GM21717 (cell line): Measurements from ENCODE around the gene SETX.

Experiments
- ATAC-seq: cut with Tn5 transposase; IDR thresholded peaks from one replicate; pipeline ENCODE4 v1.9.1; 2021; ENCODE audit warnings: mild to moderate bottlenecking, moderate library complexity; ENCODE audit not compliant: unreplicated experiment

The SETX gene

DNA sequence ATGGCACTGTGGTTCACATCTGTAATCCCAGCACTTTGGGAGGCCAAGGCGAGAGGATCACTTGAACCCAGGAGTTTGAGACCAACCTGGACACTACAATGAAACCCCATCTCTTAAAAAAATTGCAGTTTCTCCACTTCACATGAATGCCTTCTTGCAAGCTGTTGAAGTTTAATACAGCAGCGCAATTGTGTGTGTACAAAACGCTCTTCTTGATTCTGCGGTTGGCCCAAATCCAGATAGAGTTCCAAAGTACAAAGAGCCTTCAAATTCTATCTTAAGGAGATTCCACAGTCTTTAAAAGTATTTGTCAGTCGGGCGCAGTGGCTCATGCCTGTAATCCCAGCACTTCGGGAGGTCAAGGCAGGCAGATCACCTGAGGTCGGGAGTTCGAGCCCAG, 9.3 kb upstream of the SETX start:
- ATAC-seq: no peak

DNA sequence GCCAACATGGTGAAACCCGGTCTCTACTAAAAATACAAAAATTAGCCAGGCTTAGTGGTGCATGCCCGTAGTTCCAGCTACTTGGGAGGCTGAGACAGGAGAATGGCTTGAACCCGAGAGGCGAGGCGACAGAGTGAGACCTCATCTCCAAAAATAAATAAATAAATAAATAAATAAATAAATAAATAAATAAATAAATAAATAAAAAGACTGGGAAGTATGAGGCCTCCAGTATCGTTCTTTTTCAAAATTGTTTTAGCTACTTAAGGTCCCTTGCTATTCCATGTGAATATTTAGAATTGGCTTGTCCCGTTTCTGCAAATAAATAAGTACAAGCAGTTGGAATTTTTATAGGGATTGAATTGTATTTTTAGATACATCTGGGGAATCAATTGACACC, 3.0 kb upstream of the SETX start:
- no peak for ATAC-seq

DNA sequence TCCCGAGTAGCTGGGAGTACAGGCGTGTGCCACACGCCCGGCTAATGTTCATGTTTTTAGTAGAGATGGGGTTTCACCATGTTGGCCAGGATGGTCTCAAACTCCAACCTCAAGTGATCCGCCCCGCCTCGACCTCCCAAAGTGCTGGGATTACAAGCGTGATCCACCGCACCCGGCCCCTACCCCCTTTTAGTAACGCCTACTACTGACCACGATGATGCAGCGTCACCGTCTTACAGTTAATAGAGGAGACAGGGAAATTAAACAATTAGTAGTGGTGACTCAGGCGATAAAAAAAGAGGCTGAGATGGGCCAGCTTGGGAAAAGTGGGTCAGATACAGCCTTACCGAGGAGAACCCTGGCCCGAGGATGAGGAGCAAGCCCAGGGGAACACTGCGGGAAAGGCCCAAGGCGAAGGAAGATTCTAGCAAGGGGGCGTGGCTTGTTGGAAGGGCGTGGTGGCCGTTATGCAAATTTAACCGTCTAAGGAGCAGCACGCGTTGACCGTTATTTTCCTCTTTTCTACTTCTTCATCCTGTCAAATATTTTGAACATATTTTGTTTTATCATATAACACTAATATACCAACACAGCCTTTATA, 1.6 kb upstream of the SETX start:
- no peak for ATAC-seq

DNA sequence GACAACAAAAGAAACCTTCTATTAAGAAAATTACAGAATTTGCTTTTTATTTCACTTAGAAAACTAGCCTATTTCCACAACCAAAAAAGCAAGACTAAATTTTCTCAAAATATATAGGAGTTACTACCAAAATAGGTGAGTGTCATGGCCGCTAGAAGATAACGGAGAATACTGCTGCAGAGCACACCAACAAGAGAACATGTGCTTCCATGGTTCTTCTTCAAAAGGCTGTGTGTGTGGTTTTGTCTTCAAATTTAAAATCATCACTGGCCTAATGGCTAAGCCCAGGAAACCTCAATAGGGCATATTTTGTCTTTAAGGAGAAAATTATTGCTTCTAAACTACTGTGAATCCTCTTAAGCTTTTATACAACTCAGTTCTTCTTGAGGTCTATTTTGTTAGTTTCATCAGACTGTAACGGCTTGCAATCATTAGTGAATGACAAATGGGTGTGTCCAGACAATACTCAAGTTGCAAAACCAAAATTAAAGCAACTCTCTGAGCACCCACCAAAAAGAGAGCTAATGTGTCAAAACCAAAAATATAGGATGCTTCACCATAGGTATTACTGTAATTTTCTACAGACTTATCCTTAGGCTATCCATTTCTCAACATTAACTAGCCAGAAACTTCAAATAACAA, 3.3 kb downstream of the SETX start:
- ATAC-seq: no peak

DNA sequence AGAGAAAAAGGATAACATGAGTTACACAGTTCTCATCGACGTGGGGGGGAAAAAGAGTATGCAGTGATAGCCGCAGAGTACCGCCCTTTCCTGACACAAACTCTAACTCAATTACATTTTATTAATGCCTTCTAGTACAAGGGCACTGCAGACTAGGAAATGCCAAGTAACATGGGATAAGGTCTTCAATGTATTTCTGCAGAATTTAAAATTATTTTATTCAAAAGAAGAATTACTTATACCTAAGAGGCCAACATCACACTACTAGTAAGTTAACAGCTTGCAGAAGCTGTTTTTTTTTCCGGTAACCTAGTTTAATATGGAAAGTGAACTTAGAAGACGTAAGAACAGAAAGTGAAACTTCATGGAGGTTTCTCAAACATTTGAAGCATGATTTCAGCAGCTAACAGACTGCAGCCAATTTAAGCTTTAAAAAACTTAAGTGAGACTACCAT, 3.9 kb downstream of the SETX start:
- ATAC-seq: no peak

DNA sequence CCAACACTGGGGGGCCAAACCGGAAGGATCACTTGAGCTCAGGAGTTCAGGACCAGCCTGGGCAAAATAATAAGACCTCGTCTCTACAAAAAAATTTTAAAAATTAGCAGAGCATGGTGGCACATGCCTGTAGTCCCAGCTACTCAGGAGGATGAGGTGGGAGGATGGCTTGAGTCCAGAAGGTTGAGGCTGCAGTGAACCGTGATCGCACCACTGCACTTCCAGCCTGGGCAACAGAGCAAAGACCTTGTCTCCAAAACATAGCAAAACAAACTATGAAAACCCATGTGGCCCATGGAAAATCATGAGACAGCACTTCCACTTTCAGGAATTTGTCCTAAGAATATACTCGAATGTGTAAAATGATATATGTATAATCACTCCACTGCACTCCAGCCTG, 6.1 kb downstream of the SETX start:
- ATAC-seq: no peak

DNA sequence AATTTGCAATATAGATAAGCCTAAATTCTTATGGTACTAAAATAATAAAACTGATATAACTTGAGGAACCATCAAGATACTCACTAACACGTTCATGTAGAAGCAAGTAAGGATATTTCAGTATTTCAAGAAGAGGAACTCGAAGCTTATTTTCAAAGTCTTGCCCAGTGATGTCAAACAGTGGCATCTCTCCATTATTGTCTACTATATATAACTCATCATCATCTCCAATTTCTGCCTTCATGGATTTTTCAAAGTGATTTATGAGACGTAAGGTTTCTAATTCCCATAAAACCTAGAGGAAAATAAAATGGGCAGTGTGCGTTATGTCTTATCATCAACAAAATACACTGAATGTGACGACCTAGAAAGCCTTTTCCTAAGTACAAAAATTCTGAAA, 8.6 kb downstream of the SETX start:
- ATAC-seq: no peak

DNA sequence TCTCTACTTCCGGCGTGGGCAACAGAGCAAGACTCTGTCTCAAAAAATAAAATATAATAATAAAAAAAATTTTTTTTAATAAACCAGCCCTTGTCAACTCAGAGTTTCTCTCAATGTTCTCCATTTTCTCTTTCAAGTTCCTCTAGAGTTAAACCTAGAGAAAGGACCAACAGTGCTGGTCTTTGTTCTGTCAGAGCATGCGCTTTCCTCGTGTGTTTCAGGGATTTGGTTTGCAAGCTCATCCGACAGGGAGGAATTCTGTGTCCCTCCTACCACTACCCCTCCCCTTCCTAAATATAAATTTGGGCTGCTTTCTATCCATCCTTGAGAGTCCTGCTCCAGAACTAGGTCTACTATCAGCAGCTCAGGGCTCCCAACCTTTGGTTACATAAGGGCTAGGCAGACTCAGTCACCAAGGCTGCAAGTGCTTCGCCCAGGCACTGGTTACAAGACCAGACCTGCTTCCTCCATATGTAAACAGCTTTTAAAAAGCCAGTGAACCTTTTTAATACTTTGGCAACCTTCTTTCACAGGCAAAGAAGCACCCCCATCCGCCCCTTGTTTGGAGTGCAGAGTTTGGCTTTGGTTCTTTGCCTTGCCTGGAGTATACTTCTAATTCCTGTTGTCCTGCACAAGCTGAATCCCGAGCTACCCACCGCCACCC, 13.5 kb downstream of the SETX start:
- ATAC-seq: no peak

DNA sequence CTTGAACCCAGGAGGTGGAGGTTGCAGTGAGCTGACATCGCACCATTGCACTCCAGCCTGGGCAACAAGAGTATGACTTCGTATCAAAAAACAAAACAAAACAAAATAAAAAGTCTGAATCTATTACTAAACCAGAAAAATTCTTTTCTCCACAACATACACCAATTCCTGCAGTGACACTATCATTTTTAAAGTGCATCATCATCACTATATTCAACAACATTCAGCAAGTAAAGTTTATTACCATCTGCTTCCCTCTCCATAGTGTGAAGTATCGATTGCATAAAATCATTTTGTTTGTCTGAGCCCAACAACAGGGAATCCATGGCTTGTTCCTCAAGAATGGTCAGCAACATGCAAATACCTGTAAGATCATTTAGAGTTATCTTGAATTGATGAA, 20.4 kb downstream of the SETX start:
- no peak for ATAC-seq

DNA sequence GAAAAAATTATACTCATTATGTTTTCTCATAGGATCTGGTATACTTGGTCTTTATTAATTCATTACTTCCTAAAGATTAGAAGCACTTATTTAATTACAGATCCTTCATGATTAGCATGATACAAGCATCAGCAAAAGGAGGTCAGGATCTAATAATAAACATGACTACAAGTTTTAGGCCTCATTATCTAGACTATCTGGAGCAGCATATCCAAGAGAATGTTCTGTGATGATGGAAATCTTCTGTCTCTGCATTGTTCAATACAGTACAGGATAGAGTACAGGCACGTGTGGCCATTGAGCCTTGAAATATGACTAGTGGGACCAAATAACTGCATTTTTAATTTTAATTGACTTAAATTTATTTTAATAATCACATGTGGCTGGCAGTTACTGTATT, 21.2 kb downstream of the SETX start:
- no peak for ATAC-seq

DNA sequence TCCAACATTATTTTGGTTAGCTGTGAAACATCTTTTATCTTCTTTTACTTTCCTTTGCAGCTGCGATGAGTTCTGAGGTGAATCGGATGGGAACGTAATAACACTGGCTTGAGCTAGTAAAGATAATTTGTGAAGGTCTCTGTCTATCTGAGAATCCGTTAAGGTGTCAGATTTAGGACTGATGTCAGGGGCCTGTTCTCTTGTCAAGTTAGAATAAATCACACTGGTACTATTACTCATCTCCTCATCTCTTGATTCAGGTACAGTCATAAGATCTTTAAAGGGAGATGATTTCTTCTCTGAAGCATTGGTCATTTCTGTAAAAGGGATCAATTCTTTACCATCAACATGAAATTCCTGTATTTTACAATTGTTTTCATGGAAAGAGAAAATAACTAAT, 26.2 kb downstream of the SETX start:
- ATAC-seq: no peak

DNA sequence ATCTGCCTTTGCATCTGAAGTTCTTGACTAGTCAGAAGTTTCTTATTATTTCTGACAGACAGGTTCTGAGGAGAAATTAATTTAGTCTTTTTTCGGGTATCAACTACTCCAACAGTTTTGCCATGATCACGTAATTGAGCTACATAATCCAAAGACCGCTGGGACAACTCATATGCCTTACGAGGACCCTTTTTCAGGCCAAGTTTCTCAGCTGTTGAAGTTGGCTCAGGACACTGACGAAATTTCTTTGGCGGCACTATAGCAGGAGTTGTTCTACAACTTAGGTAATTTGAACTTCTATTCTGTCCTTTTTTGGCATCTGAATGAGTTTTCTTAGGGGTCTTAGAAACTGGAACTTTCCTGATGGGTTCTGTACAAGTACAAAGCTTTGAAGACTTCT, 27.2 kb downstream of the SETX start:
- ATAC-seq: no peak

DNA sequence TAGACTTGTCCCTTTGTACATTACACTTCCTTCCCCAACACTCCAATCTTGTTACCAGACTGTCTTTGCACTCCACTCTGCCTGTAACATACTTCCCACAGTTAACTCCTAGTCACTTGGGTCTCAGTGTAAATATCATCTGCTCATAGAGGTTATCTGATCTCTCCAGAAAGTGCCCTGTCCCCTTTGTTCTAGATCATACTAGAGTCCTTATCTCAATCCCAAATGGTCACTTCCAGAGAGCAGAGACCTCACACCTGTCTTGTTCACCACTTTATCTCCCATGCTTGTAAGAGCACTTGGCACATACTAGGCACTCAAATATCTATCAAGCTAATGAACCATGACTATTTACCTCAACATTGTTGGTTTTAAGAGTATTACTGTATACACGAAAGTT, 30.4 kb downstream of the SETX start:
- ATAC-seq: no peak

DNA sequence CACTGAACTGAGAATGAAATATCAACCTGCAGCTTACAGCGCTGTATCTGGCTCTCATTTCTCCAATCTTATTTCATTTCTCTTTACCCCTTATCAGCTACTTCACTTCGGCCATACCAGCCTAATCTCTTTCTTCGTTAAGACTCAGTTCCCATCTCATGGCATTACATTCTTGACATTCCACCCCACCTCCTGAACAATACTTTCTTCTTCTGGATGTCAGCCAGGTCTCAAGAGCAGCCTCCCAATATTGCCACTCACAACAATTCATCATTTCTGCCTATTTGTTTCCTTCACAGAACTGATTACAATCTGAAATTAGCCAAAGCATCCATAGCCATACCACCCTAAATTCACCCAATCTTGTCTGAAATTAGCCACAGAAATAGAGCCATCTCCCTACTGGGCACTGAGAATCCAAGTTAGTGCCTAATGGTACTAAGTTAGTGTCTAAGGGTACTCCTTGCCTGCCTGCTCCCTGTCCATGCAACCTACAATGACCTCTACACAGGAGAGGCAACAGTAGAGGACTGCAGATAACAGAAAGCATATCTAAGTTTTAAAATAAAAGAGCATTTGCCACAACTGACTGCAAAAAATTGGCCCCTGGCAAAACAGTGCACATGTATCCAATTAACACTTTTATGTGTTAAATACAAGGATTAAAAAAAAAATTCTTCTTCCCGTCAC, 35.2 kb downstream of the SETX start:
- ATAC-seq: no peak

DNA sequence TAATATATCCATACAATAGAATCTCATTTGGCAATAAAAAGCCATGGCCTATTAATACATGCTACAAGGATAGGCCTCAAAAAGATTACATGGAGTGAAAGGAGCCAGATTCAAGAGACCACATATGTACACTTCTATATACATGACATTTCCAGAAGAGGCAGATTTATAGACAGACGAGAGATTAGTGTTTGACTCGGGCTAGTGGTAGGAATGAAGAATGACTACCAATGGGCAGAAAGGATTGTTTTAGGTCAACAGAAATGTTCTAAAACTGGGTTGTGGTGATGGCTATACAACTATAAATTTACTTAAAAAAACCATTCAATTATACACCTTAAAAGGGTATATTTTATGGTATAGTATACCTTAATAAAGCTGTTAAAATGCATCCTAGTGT, 41.9 kb downstream of the SETX start:
- no peak for ATAC-seq

DNA sequence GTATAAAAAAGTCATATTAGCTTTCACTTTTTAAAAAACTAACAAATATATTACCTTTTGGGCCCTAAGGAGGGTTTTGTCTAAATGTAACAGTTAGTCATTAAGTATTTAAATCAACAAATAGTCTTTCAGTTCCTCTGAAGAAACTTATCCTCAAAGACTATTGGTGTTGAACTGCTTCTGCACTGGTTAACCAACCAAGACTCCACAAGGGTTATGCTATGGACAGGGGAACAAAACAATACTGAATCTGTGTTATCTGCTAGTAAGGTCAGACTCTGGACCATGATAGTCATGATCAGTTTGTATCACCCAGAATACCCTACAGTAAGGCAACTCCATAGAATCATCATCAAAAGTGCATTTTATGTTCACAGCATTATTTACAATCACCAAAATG, 42.4 kb downstream of the SETX start:
- no peak for ATAC-seq

DNA sequence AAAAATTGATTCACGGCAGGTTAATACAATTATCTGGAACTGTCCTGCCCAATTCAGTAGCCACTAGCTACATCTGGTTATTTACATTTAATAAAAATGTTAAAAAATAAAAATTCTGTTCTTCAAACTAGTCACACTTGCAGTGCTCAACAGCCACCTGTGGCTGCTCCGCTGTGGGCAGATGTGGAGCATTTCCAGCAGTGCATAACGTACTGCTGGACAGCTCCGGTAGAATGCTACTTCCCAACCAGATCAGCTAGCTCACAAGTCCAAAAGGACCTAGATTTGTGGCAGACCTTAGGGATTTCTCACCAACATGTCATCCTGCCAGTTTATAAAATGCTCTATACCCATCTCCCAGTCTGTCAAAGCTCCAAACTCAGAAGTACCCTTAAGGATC, 42.8 kb downstream of the SETX start:
- no peak for ATAC-seq

DNA sequence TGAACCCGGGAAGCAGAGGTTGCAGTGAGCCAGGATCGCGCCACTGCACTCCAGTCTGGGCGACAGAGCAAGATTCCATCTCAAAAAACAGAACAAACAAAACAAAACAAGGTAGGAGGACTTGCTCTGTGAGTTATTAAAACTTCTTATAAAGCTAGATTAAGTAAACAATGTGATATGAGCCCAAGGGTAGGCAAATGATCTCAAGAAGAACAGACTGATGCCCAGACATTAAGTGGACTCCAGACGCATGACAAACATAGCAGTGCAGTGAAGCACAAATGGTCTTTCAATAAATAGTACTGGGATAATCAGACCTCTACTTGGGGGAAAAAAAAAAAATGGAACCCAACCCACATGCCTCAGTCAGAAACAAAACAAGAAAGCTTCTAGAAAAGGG, 45.7 kb downstream of the SETX start:
- no peak for ATAC-seq

DNA sequence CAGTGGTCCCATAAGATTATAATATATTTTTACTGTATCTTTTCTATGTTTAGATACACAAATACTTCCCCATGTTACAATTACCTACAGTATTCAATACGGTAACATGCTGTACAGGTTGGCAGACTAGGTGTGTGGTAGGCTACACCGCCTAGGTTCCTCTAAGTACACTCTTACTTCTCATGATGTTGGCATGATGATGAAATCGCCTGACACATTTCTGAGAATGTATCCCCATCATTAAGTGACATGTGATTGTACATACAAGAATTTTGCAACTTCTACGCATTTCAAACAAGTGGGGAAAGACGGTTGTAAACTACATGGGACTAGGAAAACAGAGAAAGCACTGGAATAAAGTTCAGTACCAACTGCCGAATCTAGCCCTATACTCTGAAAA, 53.3 kb downstream of the SETX start:
- ATAC-seq: no peak

DNA sequence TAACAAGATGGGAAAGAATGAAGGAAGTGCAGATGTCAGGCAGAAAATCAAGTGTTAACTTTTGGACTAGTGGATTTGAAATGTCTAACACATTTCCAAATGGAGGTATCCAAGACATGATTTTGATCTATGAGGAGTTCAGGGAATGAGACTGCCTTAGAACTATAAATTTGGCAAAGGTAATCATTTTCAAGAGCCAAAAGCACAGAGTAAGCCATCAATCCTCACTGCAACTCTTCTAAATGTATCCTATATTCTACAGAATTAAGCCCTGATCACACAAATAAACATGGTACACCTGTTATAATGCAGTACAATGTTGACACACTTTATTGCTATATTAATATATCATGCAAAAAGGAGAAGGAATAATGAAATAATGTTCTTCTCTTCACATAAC, 55.6 kb downstream of the SETX start:
- no peak for ATAC-seq

DNA sequence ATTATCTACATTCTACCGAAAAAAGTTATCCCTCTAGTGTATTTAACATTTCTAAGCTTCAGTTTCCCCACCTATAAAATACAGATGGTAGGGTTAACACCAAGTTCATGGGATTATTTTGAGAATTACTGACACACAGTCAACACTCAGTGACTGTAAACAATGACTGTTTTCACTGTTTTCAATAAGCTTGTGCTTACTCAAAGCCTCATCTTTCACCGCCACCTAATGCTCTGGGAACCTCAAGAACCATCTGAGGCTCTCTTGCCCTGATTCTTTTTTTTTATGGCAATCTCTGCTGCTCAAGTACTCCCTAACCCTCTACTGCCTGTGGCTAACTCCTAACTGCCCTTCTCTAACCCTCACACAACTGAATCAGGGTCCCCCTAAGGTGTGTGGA, 59.6 kb downstream of the SETX start:
- ATAC-seq: no peak

DNA sequence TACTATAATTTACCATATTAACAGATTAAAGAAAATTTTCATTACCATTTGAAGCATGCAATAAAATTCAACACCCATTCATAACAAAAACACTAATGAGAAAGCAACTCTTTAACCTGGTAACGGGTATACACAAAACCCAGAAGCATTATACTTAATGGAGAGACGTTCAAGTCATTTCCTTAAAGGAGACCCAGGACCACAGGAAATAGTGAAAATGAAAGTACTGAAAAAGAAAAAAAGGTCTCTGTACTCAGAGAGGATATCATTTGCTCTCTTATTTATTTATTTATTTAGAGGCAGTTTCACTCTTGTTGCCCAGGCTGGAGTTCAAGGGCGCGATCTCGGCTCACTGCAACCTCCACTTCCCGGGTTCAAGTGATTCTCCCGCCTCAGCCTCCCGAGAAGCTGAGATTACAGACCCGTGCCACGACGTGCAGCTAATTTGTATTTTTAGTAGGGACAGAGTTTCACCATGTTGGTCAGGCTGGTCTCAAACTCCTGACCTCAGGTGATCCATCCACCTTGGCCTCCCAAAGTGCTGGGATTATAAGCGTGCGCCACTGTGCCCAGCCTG, 61.6 kb downstream of the SETX start:
- ATAC-seq: no peak
